ENCODE data around the gene GABRR3.

DNA sequence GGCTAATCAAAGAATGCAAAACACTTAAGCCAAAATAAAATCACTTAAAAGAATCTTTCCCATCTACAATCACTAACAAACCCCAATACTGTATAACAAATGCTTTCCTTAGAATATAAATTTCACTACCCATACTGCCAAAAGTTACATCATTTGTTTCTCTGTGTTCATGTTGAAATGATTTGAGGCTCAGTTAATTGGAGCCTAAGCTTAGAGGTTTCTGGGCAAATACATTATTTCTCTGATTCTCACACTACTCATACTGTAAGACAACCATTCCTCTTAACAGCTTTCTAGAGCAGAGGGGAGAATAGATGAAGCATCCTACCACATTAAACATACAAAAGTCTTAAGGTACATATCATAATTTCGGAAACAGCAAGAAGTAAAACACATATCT, 65.0 kb downstream of the GABRR3 start:
- no peak for TF ChIP-seq POLR2AphosphoS5 (IDR thresholded peaks at IDR 0.05; ENCODE audit: low read depth, low read length)
- no peak for TF ChIP-seq POLR2A (IDR thresholded peaks at IDR 0.05; ENCODE audit: low read depth, low read length)
